Measurements from ENCODE around the gene PDZRN3. TPM values are rescaled to one million over a fixed set of nuclear protein-coding genes. Genes with fewer than 3 reads are reported as not detected.

The PDZRN3 gene
- total RNA-seq, 4 donors from 2014 or later: 25.3 to 152 (median 45.4) TPM

DNA sequence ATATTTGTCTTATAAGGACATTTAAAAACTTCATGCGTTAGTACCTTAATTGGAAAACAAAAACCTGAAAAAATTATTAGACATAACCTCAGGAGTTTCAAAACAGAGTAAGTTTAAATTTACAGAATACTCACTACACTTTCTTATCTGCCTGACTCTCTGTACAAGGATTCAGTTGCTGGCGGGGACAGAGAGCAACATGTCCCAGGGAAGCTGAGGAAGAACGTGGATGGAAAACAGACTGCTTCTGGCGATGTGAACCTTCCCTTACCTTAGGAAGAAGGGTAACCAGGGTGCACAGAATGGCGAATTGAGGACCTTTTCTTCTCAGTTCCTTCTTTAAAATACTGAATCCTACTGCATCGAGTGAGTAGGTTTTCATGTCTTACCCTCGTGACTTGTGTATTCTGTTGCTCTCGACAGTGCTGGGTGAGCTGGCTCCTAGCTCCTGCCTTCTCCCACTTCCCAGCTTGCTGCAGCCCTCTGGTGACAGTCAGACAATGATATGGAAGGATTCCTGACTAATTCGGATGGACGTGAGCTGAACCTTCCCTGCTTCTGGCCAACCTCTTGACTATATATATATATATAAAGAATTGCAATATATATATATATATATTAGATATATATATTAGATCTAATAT lies 178.2 kb downstream of the PDZRN3 start:
- TF ChIP-seq, protein P1, sequence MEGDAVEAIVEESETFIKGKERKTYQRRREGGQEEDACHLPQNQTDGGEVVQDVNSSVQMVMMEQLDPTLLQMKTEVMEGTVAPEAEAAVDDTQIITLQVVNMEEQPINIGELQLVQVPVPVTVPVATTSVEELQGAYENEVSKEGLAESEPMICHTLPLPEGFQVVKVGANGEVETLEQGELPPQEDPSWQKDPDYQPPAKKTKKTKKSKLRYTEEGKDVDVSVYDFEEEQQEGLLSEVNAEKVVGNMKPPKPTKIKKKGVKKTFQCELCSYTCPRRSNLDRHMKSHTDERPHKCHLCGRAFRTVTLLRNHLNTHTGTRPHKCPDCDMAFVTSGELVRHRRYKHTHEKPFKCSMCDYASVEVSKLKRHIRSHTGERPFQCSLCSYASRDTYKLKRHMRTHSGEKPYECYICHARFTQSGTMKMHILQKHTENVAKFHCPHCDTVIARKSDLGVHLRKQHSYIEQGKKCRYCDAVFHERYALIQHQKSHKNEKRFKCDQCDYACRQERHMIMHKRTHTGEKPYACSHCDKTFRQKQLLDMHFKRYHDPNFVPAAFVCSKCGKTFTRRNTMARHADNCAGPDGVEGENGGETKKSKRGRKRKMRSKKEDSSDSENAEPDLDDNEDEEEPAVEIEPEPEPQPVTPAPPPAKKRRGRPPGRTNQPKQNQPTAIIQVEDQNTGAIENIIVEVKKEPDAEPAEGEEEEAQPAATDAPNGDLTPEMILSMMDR (IDR thresholded peaks at IDR 0.05; ENCODE audit: low read depth): no peak

- TF ChIP-seq, protein P1 (IDR thresholded peaks at IDR 0.05; ENCODE audit: low read depth): no peak
These were observed 181.9 kb downstream of the PDZRN3 start for GRCh38 chr3:73442886-73443285.

GRCh38 chr3:73442152-73442551 lies 182.6 kb downstream of the PDZRN3 start:
- TF ChIP-seq, protein P1 (IDR thresholded peaks at IDR 0.05; ENCODE audit: low read depth): no peak

GRCh38 chr3:73437828-73438227 lies 186.9 kb downstream of the PDZRN3 start:
- TF ChIP-seq, protein P1 (IDR thresholded peaks at IDR 0.05; ENCODE audit: low read depth): no peak

GRCh38 chr3:73435055-73435454 lies 189.7 kb downstream of the PDZRN3 start:
- TF ChIP-seq, protein P1 (IDR thresholded peaks at IDR 0.05; ENCODE audit: low read depth): no peak

GRCh38 chr3:73433687-73434086 lies 191.1 kb downstream of the PDZRN3 start:
- TF ChIP-seq, protein P1 (IDR thresholded peaks at IDR 0.05; ENCODE audit: low read depth): no peak

DNA sequence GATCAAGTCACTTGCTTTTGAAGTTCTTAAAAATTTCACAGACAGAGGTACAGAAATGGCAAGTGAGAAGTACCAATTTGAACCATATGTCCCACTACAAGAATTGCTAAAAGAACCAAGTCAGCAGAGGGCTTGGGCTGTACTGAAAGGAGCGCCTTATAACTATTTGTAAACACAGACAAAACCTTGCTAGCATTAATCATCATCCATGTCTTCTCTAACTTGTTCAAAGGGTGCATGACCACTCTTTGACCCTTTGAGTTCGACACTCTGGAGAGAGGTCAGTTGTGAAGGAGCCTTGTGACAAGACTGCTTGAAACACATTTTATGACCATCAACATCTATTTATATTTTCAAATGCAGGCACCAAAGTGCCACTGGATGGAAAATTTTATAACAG lies 191.7 kb downstream of the PDZRN3 start:
- TF ChIP-seq, protein P1 (IDR thresholded peaks at IDR 0.05; ENCODE audit: low read depth): no peak
